Fibroblast of lung (primary cell): ENCODE results near the gene GHRL.

Experiments used
- EZH2 ChIP-seq: IDR thresholded peaks from 2 replicates; pipeline ENCODE4 v1.5.1; 2012; ENCODE audit warnings: low read length, control low read depth, mild to moderate bottlenecking; ENCODE audit errors: missing control alignments
- TF ChIP-seq, protein P1 (sequence below), 2 donors: IDR thresholded peaks in 1 of 2; conservative IDR thresholded peaks in 1 of 2; 1 replicate in 1 of 2; 2 replicates in 1 of 2; pipeline ENCODE4 v1.5.1; 2011 to 2012; ENCODE audit warnings: low read length in 2 of 2, control low read depth in 1 of 2, inconsistent platforms in 1 of 2, low read depth in 1 of 2, mild to moderate bottlenecking in 1 of 2

DNA sequence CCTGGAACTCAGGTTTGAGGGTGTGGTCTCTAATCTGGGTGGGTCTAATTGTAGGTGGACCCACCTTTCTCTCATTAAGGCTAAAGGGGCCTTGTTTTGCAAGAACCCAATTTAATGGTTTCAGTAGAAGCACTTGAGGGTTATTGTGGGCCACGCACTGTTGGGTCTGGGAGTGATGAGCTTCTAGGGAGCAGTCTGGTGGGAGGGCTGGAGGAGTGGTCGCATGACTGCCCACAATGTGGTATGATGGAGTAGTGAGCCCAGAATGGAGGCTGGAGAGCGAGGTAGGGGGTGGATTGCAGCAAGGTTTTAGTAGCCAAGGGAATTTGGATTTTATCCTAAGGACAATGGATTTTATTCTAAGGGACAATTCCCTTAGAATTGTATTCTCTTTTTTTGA is 41.7 kb downstream of the GHRL start:
- TF ChIP-seq, protein P1, sequence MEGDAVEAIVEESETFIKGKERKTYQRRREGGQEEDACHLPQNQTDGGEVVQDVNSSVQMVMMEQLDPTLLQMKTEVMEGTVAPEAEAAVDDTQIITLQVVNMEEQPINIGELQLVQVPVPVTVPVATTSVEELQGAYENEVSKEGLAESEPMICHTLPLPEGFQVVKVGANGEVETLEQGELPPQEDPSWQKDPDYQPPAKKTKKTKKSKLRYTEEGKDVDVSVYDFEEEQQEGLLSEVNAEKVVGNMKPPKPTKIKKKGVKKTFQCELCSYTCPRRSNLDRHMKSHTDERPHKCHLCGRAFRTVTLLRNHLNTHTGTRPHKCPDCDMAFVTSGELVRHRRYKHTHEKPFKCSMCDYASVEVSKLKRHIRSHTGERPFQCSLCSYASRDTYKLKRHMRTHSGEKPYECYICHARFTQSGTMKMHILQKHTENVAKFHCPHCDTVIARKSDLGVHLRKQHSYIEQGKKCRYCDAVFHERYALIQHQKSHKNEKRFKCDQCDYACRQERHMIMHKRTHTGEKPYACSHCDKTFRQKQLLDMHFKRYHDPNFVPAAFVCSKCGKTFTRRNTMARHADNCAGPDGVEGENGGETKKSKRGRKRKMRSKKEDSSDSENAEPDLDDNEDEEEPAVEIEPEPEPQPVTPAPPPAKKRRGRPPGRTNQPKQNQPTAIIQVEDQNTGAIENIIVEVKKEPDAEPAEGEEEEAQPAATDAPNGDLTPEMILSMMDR (conservative IDR thresholded peaks at IDR 0.05 in 1 of 2, IDR thresholded peaks at IDR 0.05 in 1 of 2; ENCODE audit: low read depth in 1 of 2, low read length in 2 of 2) = no peak
- TF ChIP-seq EZH2 = no peak
